ENCODE measurements around the gene ARFIP1.
"Not testable (repeated sequence)": the region's sequence is repeated elsewhere in the genome, so short reads cannot be mapped to it uniquely, and the experiment has no call there.

The ARFIP1 gene

GRCh38 chr4:152779513-152780266 lies at the start of gene ARFIP1, which contains the start of gene TIGD4:
ARFIP1 (plus strand) TSS chr4:152779954; CDS start chr4:152829634, 49,680 bp downstream.
TIGD4 (minus strand) TSS chr4:152779730; CDS start chr4:152771004, 8,726 bp downstream.
- in situ Hi-C loops (cut with MboI; ENCODE audit: low sequenced_read_pairs) = no loop called here

GRCh38 chr4:152731997-152732396 lies 47.8 kb upstream of the ARFIP1 start:
- in situ Hi-C loops (cut with MboI; ENCODE audit: low sequenced_read_pairs) = no loop called here

- in situ Hi-C loops (cut with MboI; ENCODE audit: low sequenced_read_pairs) = no loop called here
These were observed 45.6 kb upstream of the ARFIP1 start for GRCh38 chr4:152734015-152734698.

GRCh38 chr4:152734699-152735050 lies 45.1 kb upstream of the ARFIP1 start:
- in situ Hi-C loops (cut with MboI; ENCODE audit: low sequenced_read_pairs) = no loop called here

GRCh38 chr4:152735396-152735859 lies 44.3 kb upstream of the ARFIP1 start:
- in situ Hi-C loops (cut with MboI; ENCODE audit: low sequenced_read_pairs) = no loop called here

GRCh38 chr4:152735906-152736305 lies 43.8 kb upstream of the ARFIP1 start:
- in situ Hi-C loops (cut with MboI; ENCODE audit: low sequenced_read_pairs) = no loop called here

GRCh38 chr4:152738827-152739226 lies 40.9 kb upstream of the ARFIP1 start:
- in situ Hi-C loops (cut with MboI; ENCODE audit: low sequenced_read_pairs) = no loop called here

GRCh38 chr4:152747444-152747843 lies 32.3 kb upstream of the ARFIP1 start:
- in situ Hi-C loops (cut with MboI; ENCODE audit: low sequenced_read_pairs) = no loop called here

GRCh38 chr4:152748619-152749018 lies 31.1 kb upstream of the ARFIP1 start:
- in situ Hi-C loops (cut with MboI; ENCODE audit: low sequenced_read_pairs) = no loop called here

- in situ Hi-C loops (cut with MboI; ENCODE audit: low sequenced_read_pairs) = no loop called here
These were observed 16.0 kb upstream of the ARFIP1 start for GRCh38 chr4:152763796-152764195.

- in situ Hi-C loops (cut with MboI; ENCODE audit: low sequenced_read_pairs) = not testable (repeated sequence)
These were observed 14.6 kb upstream of the ARFIP1 start for GRCh38 chr4:152765069-152765737.

- in situ Hi-C loops (cut with MboI; ENCODE audit: low sequenced_read_pairs) = no loop called here
These were observed 7.8 kb upstream of the ARFIP1 start for GRCh38 chr4:152771741-152772533.

- in situ Hi-C loops (cut with MboI; ENCODE audit: low sequenced_read_pairs) = no loop called here
These were observed 6.4 kb upstream of the ARFIP1 start for GRCh38 chr4:152773339-152773738.

GRCh38 chr4:152773953-152774352 lies 5.8 kb upstream of the ARFIP1 start:
- in situ Hi-C loops (cut with MboI; ENCODE audit: low sequenced_read_pairs) = no loop called here

- in situ Hi-C loops (cut with MboI; ENCODE audit: low sequenced_read_pairs) = no loop called here
These were observed 3.4 kb upstream of the ARFIP1 start for GRCh38 chr4:152776352-152776751.

GRCh38 chr4:152777488-152777887 lies 2.3 kb upstream of the ARFIP1 start:
- in situ Hi-C loops (cut with MboI; ENCODE audit: low sequenced_read_pairs) = no loop called here

GRCh38 chr4:152778656-152779512 lies 870 bp upstream of the ARFIP1 start:
- in situ Hi-C loops (cut with MboI; ENCODE audit: low sequenced_read_pairs) = no loop called here

- in situ Hi-C loops (cut with MboI; ENCODE audit: low sequenced_read_pairs) = no loop called here
These were observed 569 bp downstream of the ARFIP1 start for GRCh38 chr4:152780267-152780778.

- in situ Hi-C loops (cut with MboI; ENCODE audit: low sequenced_read_pairs) = no loop called here
These were observed 5.0 kb downstream of the ARFIP1 start for GRCh38 chr4:152784490-152785350.

All from hTERT RPE-1 (cell line).